Loucy (cell line): ENCODE data around the gene REV1.
"Not testable (repeated sequence)": the region's sequence is repeated elsewhere in the genome, so short reads cannot be mapped to it uniquely, and the experiment has no call there.

ENCODE experiments used
- H2AFZ ChIP-seq: fragments of 200-600 bp; sonication (generic); 2 replicates; pipeline ENCODE4 v1.6.0; 2016; ENCODE audit warnings: antibody characterized with exemption, mild to moderate bottlenecking, low read length, moderate library complexity
- H3F3A ChIP-seq: fragments of 200-600 bp; 2 replicates; pipeline ENCODE4 v1.6.0; 2016; ENCODE audit warnings: antibody characterized with exemption, low read depth, mild to moderate bottlenecking
- H3K27me3 ChIP-seq: fragments of 200-600 bp; sonication (generic); 2 replicates; pipeline ENCODE4 v1.6.1; 2014; ENCODE audit warnings: low read length, mild to moderate bottlenecking; ENCODE audit not compliant: insufficient read depth, poor library complexity, severe bottlenecking
- H3K36me3 ChIP-seq: fragments of 200-600 bp; sonication (generic); 2 replicates; pipeline ENCODE4 v1.6.1; 2016; ENCODE audit warnings: low read length; ENCODE audit not compliant: insufficient read depth
- H3K4me1 ChIP-seq: fragments of 200-600 bp; sonication (generic); 2 replicates; pipeline ENCODE4 v1.5.1; 2014; ENCODE audit warnings: low read length, mild to moderate bottlenecking; ENCODE audit not compliant: insufficient read depth, poor library complexity, severe bottlenecking
- H3K4me2 ChIP-seq: fragments of 200-600 bp; sonication (generic); 2 replicates; pipeline ENCODE4 v1.6.0; 2014; ENCODE audit warnings: antibody characterized with exemption, low read length, low read depth, mild to moderate bottlenecking; ENCODE audit not compliant: poor library complexity, severe bottlenecking
- H3K4me3 ChIP-seq: fragments of 200-600 bp; sonication (generic); 2 replicates; pipeline ENCODE4 v1.5.1; 2014; ENCODE audit warnings: low read length, mild to moderate bottlenecking, mixed read lengths; ENCODE audit not compliant: poor library complexity, severe bottlenecking
- H3K79me2 ChIP-seq: fragments of 200-600 bp; sonication (generic); 2 replicates; pipeline ENCODE4 v1.6.1; 2014; ENCODE audit warnings: low read length; ENCODE audit not compliant: insufficient read depth
- H3K9ac ChIP-seq: fragments of 200-600 bp; sonication (generic); 2 replicates; pipeline ENCODE4 v1.6.0; 2014; ENCODE audit warnings: mild to moderate bottlenecking, low read depth, low read length, moderate library complexity; ENCODE audit not compliant: poor library complexity, severe bottlenecking
- H3K9me2 ChIP-seq: fragments of 200-600 bp; sonication (generic); replicated peaks from 2 replicates; pipeline ENCODE4 v1.6.1; 2016; ENCODE audit warnings: low read depth, low read length, mixed read lengths
- H3K9me3 ChIP-seq: fragments of 200-600 bp; sonication (generic); 2 replicates; pipeline ENCODE4 v1.6.1; 2014; ENCODE audit warnings: mild to moderate bottlenecking, antibody characterized with exemption, low read length, low read depth; ENCODE audit not compliant: insufficient read depth
- H4K20me1 ChIP-seq: fragments of 200-600 bp; sonication (generic); 2 replicates; pipeline ENCODE4 v1.6.0; 2014; ENCODE audit warnings: antibody characterized with exemption, low read length, mild to moderate bottlenecking; ENCODE audit not compliant: insufficient read depth, poor library complexity, severe bottlenecking
- EZH2phosphoT487 ChIP-seq: fragments of 200-600 bp; IDR thresholded peaks from 2 replicates; pipeline ENCODE4 v1.6.1; 2018; ENCODE audit warnings: antibody characterized with exemption, mild to moderate bottlenecking, moderate library complexity, borderline replicate concordance
- TF ChIP-seq, protein P1 (sequence below): fragments of 200-600 bp; sonication (generic); conservative IDR thresholded peaks from 2 replicates; pipeline ENCODE4 v1.5.1; 2014; ENCODE audit warnings: mild to moderate bottlenecking, antibody characterized with exemption, low read length

The REV1 gene

DNA sequence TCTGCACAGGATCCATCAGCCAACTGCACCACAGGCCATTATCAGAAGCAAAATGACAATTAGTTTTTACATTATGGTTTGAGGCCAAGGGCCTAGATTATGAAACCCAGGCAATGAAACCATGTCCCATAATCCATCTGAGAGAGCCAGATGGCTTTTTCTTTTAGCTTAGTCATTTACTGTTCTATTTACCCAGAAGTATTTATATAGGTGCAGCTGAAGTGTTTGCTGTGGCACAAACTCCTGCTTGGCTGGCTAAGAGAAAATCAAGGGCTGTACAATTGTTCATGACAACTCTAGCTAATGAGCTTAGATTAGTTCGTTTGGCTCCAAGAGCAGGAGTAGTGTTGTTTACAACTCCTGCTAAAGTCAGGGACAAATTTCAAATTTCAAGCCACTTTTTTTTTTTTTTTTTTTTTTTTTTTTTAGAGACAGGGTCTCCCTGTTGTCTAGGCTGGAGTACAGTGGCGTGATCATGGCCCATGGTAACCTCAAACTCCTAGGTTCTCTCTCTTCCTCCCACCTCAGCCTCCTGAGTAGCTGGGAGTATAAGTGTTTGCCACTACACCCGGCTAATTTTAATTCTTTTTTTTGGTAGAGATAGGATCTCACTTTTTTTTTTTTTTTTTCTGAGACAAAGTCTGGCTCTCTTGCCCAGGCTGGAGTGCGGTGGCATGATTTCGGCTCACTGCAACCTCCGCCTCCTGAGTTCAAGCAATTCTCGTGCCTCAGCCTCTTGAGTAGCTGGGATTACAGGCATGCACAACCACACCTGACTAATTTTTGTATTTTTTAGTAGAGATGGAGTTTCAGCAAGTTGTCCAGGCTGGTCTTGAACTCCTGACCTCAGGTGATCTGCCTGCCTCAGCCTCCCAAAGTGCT lies 18.4 kb upstream of the REV1 start:
- Histone ChIP-seq H3K4me3 (no peak overlapping the region), H3K4me1 (no peaks in the 10 kb centered on the region), H3F3A (no peaks in the 10 kb centered on the region), H4K20me1 (no peaks in the 10 kb centered on the region), H3K27me3 (no peaks in the 10 kb centered on the region), H3K9ac (no peak overlapping the region), H3K9me2 (no peaks in the 10 kb centered on the region), H3K79me2 (no peaks in the 10 kb centered on the region), H3K9me3 (no peaks in the 10 kb centered on the region), H3K4me2 (no peak overlapping the region), H2AFZ (no peak overlapping the region), H3K36me3 (no peaks in the 10 kb centered on the region)
- TF ChIP-seq, protein P1, sequence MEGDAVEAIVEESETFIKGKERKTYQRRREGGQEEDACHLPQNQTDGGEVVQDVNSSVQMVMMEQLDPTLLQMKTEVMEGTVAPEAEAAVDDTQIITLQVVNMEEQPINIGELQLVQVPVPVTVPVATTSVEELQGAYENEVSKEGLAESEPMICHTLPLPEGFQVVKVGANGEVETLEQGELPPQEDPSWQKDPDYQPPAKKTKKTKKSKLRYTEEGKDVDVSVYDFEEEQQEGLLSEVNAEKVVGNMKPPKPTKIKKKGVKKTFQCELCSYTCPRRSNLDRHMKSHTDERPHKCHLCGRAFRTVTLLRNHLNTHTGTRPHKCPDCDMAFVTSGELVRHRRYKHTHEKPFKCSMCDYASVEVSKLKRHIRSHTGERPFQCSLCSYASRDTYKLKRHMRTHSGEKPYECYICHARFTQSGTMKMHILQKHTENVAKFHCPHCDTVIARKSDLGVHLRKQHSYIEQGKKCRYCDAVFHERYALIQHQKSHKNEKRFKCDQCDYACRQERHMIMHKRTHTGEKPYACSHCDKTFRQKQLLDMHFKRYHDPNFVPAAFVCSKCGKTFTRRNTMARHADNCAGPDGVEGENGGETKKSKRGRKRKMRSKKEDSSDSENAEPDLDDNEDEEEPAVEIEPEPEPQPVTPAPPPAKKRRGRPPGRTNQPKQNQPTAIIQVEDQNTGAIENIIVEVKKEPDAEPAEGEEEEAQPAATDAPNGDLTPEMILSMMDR: no peak
- TF ChIP-seq EZH2phosphoT487: no peak

DNA sequence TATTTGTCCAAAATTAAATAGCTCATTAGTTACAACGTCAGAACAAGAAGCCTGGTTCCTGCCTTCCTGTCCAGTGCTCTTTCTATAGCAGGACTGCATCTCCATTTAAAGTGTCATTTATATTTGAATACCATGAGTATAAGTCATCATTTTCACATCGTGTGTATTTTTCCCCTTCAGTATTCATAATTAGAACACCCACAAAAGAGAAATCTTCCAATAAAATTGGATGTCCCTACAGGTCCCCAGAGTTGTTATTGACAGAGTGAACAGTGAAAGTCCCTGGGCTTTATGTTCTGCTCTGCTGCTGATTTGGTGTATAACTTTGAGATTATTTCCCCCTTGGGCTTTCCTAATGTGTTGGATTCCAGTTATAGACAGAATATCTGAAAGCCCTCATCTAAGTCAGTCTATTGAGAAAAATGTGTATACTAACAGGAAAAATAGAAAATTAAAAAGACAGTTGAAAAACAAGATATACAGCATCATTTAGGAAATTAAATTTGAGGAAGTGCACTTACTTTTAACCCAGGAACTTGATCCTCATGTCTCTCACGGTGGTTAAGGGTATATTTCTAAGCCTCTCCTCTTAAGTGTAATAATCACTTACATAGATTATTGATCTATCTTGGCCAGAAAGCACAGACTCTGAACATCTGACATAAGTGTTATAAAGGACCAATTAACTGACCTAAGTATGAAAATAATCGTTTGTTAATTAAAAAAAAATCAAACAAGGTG lies 15.2 kb upstream of the REV1 start:
- Histone ChIP-seq H3K9me2 (no peaks in the 10 kb centered on the region), H3F3A (no peaks in the 10 kb centered on the region), H3K36me3 (no peaks in the 10 kb centered on the region), H3K79me2 (no peaks in the 10 kb centered on the region), H3K4me3 (no peak overlapping the region), H4K20me1 (no peaks in the 10 kb centered on the region), H3K4me2 (no peak overlapping the region), H3K27me3 (no peaks in the 10 kb centered on the region), H3K9me3 (no peaks in the 10 kb centered on the region), H2AFZ (0 out of 2 replicates have a peak overlapping the region, but pooled peaks have one; percentile 13), H3K4me1 (no peaks in the 10 kb centered on the region), H3K9ac (no peak overlapping the region)
- TF ChIP-seq, protein P1: no peak
- TF ChIP-seq EZH2phosphoT487: no peak

DNA sequence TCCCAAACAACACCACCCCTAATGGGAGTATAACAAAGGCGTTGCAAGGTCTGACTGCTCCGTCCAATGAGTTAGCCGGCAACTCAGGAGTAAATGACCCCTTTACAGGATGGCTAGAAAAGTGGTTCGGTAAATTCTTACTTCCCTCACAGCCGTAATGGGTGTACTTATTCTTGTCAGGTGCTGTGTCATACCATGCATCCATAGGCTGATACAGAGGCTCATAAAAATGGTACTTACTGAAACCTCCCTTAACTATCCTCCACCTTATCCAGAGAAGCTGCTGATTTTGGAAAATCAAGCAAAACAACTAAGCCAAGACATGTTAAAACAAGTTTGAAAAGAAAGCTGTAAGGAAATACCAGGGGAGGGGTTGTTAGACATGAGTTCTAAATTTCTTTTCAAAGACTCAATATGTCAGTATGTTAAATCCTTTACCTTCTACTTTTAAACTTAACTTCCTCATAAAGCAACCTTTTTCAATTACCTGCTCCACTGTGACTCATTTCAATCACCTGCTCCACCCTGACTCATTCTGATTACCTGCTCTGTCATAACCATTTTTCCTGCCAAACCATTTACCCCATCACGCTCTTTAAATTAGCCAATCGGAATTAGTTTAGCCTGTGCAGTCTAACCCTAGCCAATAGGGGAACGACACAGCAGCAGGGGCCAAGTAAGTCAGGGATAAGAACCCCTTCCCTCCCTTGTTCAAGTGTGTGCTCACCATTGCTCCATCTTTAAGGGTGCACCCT lies 14.0 kb upstream of the REV1 start:
- H3K79me2 ChIP-seq, H3K9me3 ChIP-seq, H3K4me1 ChIP-seq, H3K9ac ChIP-seq, H4K20me1 ChIP-seq, H3K36me3 ChIP-seq, H3K4me2 ChIP-seq, H3K27me3 ChIP-seq, H3K9me2 ChIP-seq, H3K4me3 ChIP-seq, H2AFZ ChIP-seq, H3F3A ChIP-seq: not testable (repeated sequence)
